H1 (cell line): ENCODE results near the gene NDUFS8. TPM values are rescaled to one million over a fixed set of nuclear protein-coding genes. Genes with fewer than 3 reads are reported as not detected.

ENCODE experiments used
- CTCF ChIA-PET: fragments of 300-600 bp; sonication (Branson Sonifier 250); formaldehyde crosslinking; loops from one replicate; lab custom pipeline; 2021; ENCODE audit not compliant: partially characterized antibody; lab: Charles Lee
- POLR2A ChIA-PET: fragments of 300-600 bp; sonication (Branson Sonifier 250); formaldehyde crosslinking; loops from one replicate; lab custom pipeline; 2021; ENCODE audit warnings: inconsistent platforms; ENCODE audit not compliant: partially characterized antibody; lab: Charles Lee
- DNase-seq, 2 experiments: peaks; one replicate each; pipeline versions ENCODE4 v3.0.0 to v3.0.0-alpha.2; 2010 to 2022; ENCODE audit warnings: low spot score in 2 of 2, low read depth in 1 of 2, mixed read lengths in 1 of 2
- FAIRE-seq: peaks from 2 replicates; lab custom pipeline; 2011; peaks lifted over from hg19 to GRCh38; lab: Jason Lieb, UNC
- H2AFZ ChIP-seq: 2 replicates; pipeline ENCODE4 v1.8.1; 2012; ENCODE audit warnings: low read length, inconsistent platforms
- H2AK5ac ChIP-seq: 2 replicates; pipeline ENCODE4 v1.6.1; 2013; ENCODE audit warnings: low read depth, low read length
- H2BK120ac ChIP-seq: replicated peaks from 2 replicates; pipeline ENCODE3; 2013; ENCODE audit warnings: low read depth, low read length, inconsistent platforms
- H2BK12ac ChIP-seq: 2 replicates; pipeline ENCODE4 v1.6.1; 2013; ENCODE audit warnings: low read depth, low read length
- H2BK15ac ChIP-seq: 2 replicates; pipeline ENCODE4 v1.6.1; 2013; ENCODE audit warnings: low read length
- H2BK20ac ChIP-seq: 2 replicates; pipeline ENCODE4 v1.6.1; 2013; ENCODE audit warnings: low read length
- H2BK5ac ChIP-seq: 2 replicates; pipeline ENCODE4 v1.6.1; 2013; ENCODE audit warnings: low read depth, low read length
- H3K14ac ChIP-seq: 2 replicates; pipeline ENCODE4 v1.6.1; 2013; ENCODE audit warnings: inconsistent platforms; ENCODE audit not compliant: insufficient read length
- H3K18ac ChIP-seq: 2 replicates; pipeline ENCODE4 v1.6.1; 2013; ENCODE audit warnings: low read length; ENCODE audit errors: extremely low read depth
- H3K23ac ChIP-seq: 2 replicates; pipeline ENCODE4 v1.6.1; 2013; ENCODE audit warnings: inconsistent platforms; ENCODE audit not compliant: insufficient read length
- H3K23me2 ChIP-seq: 2 replicates; pipeline ENCODE4 v1.6.1; 2013; ENCODE audit warnings: low read depth, low read length
- H3K27ac ChIP-seq: 2 replicates; pipeline ENCODE4 v1.6.1; 2011; ENCODE audit warnings: low read depth, low read length, inconsistent platforms
- H3K27me3 ChIP-seq, 4 experiments: replicated peaks in 1 of 4; 1 replicate in 1 of 4; 2 replicates in 3 of 4; pipeline versions ENCODE4 v1.6.1 to v1.8.1; 2011 to 2013; ENCODE audit warnings: low read length in 3 of 4, mild to moderate bottlenecking in 3 of 4, inconsistent platforms in 2 of 4, mixed read lengths in 2 of 4, moderate library complexity in 1 of 4; ENCODE audit not compliant: control insufficient read depth in 3 of 4, insufficient read depth in 3 of 4; ENCODE audit errors: extremely low read depth in 1 of 4
- H3K36me3 ChIP-seq, 4 experiments: 2 replicates each; pipeline versions ENCODE4 v1.6.1 to v1.8.1; 2011 to 2013; ENCODE audit warnings: mild to moderate bottlenecking in 4 of 4, low read length in 3 of 4, moderate library complexity in 2 of 4, control low read depth in 1 of 4, inconsistent platforms in 1 of 4; ENCODE audit not compliant: insufficient read depth in 4 of 4, control insufficient read depth in 2 of 4
- H3K4ac ChIP-seq: replicated peaks from 2 replicates; pipeline ENCODE3; 2013; ENCODE audit warnings: low read length, low read depth, mixed read lengths, inconsistent platforms; ENCODE audit not compliant: insufficient read length
- H3K4me1 ChIP-seq, 4 experiments: replicated peaks in 1 of 4; 1 replicate in 1 of 4; 2 replicates in 3 of 4; pipeline versions ENCODE4 v1.6.1 to v1.8.1; 2011 to 2013; ENCODE audit warnings: low read length in 3 of 4, inconsistent platforms in 2 of 4, mixed read lengths in 1 of 4; ENCODE audit not compliant: insufficient read depth in 4 of 4, control insufficient read depth in 3 of 4
- H3K4me2 ChIP-seq, 2 experiments: 2 replicates each; pipeline versions ENCODE4 v1.6.1 to v1.8.1; 2011 to 2013; ENCODE audit warnings: low read depth in 2 of 2, low read length in 2 of 2, control low read depth in 1 of 2, inconsistent platforms in 1 of 2, mild to moderate bottlenecking in 1 of 2; ENCODE audit not compliant: insufficient read depth in 1 of 2
- H3K4me3 ChIP-seq, 4 experiments: fragments of 200-600, 300-600 bp in 1 of 4; sonication (generic), shearing (Covaris generic), sonication (Bioruptor Twin) in 1 of 4; 2 replicates each; pipeline versions ENCODE4 v1.5.1 to v1.8.1; 2011 to 2016; ENCODE audit warnings: low read length in 4 of 4, low read depth in 3 of 4, control low read depth in 2 of 4, inconsistent platforms in 2 of 4, mild to moderate bottlenecking in 2 of 4, mixed read lengths in 1 of 4, moderate library complexity in 1 of 4; ENCODE audit not compliant: insufficient read depth in 2 of 4; ENCODE audit errors: extremely low read depth in 1 of 4
- H3K56ac ChIP-seq: replicated peaks from 2 replicates; pipeline ENCODE3; 2013; ENCODE audit warnings: low read depth, mild to moderate bottlenecking, mixed read lengths, low read length, inconsistent platforms; ENCODE audit not compliant: insufficient read length
- H3K79me1 ChIP-seq: 2 replicates; pipeline ENCODE4 v1.6.1; 2013; ENCODE audit warnings: low read depth, low read length, control low read depth
- H3K79me2 ChIP-seq, 2 experiments: 2 replicates each; pipeline versions ENCODE4 v1.6.1 to v1.8.1; 2012 to 2013; ENCODE audit warnings: low read length in 2 of 2, mild to moderate bottlenecking in 2 of 2, inconsistent platforms in 1 of 2; ENCODE audit not compliant: insufficient read depth in 2 of 2, control insufficient read depth in 1 of 2
- H3K9ac ChIP-seq, 4 experiments: replicated peaks in 1 of 4; 1 replicate in 1 of 4; 2 replicates in 3 of 4; pipeline versions ENCODE4 v1.6.1 to v1.8.1; 2011 to 2013; ENCODE audit warnings: low read depth in 3 of 4, low read length in 3 of 4, control low read depth in 2 of 4, mild to moderate bottlenecking in 2 of 4, moderate library complexity in 2 of 4, inconsistent platforms in 1 of 4; ENCODE audit errors: extremely low read depth in 1 of 4
- H3K9me3 ChIP-seq, 2 experiments: 2 replicates each; pipeline versions ENCODE4 v1.6.1 to v1.8.1; 2012 to 2013; ENCODE audit warnings: mild to moderate bottlenecking in 2 of 2, moderate library complexity in 2 of 2, control low read depth in 1 of 2, inconsistent platforms in 1 of 2, low read depth in 1 of 2, low read length in 1 of 2, mixed read lengths in 1 of 2; ENCODE audit not compliant: insufficient read depth in 2 of 2
- H4K20me1 ChIP-seq, 2 experiments: replicated peaks in 1 of 2; 2 replicates each; pipeline versions ENCODE3 to v1.8.1; 2011 to 2013; ENCODE audit warnings: inconsistent platforms in 2 of 2, low read length in 2 of 2, mild to moderate bottlenecking in 1 of 2; ENCODE audit not compliant: insufficient read depth in 2 of 2, control insufficient read depth in 1 of 2
- H4K5ac ChIP-seq: 2 replicates; pipeline ENCODE4 v1.6.1; 2013; ENCODE audit warnings: low read length, low read depth, mixed read lengths, inconsistent platforms; ENCODE audit not compliant: insufficient read length
- H4K8ac ChIP-seq: 2 replicates; pipeline ENCODE4 v1.8.0; 2013; ENCODE audit warnings: mild to moderate bottlenecking, moderate library complexity, low read length, inconsistent platforms; ENCODE audit not compliant: insufficient read depth; ENCODE audit errors: extremely low read depth
- H4K91ac ChIP-seq: replicated peaks from 2 replicates; pipeline ENCODE3; 2013; ENCODE audit warnings: low read length, mixed read lengths, inconsistent platforms; ENCODE audit not compliant: insufficient read length
- POLR2A ChIP-seq, 2 experiments: IDR thresholded peaks; 1 replicate in 1 of 2; 2 replicates in 1 of 2; pipeline ENCODE4 v1.6.1; 2011; ENCODE audit warnings: low read depth in 2 of 2, low read length in 2 of 2, mild to moderate bottlenecking in 2 of 2; ENCODE audit errors: control extremely low read depth in 1 of 2
- WGBS, 2 experiments: shearing (Covaris generic) in 1 of 2; methylation state at CpG; one replicate each; pipeline versions ENCODE4 v1.1.6 to v1.1.7; 2013 to 2015; ENCODE audit warnings: low lambda C conversion rate in 2 of 2, mixed read lengths in 2 of 2, inconsistent platforms in 1 of 2, low coverage in 1 of 2, missing lambda C conversion rate in 1 of 2; ENCODE audit not compliant: insufficient replicate concordance in 2 of 2, insufficient coverage in 1 of 2, insufficient read length in 1 of 2; ENCODE audit errors: extremely low coverage in 1 of 2, missing lambda C conversion rate in 1 of 2; 5-methylcytosine and 5-hydroxymethylcytosine counted together
- polyA plus RNA-seq, 7 experiments: library from polyadenylated mRNA; depleted of rRNA in 3 of 7; stranded (reverse) in 5 of 7; unstranded in 2 of 7; fragments of >200 nt in 5 of 7; fragments of 200-250 nt in 2 of 7; gene quantifications; 1 replicate in 5 of 7; 2 replicates in 1 of 7; 4 replicates in 1 of 7; pipeline versions ENCODE4 v1.2.1 to v1.2.3, GENCODE V29; 2011 to 2013; ENCODE audit warnings: missing spikeins in 2 of 7, mixed read lengths in 2 of 7
- total RNA-seq: library from RNA; stranded (reverse); fragmentation: NEBNext Ultra II Directional; extraction: Animal tissue kit (Norgen Biotek cat#: 25700); gene quantifications from 2 replicates; pipeline ENCODE4 v1.2.1, GENCODE V29; 2021

The NDUFS8 gene
- total and polyA plus RNA-seq, 2 of the 8 experiments (the other 6 are each of a cell fraction or from before 2014, with no cell fraction given) = 182 to 291 TPM

DNA sequence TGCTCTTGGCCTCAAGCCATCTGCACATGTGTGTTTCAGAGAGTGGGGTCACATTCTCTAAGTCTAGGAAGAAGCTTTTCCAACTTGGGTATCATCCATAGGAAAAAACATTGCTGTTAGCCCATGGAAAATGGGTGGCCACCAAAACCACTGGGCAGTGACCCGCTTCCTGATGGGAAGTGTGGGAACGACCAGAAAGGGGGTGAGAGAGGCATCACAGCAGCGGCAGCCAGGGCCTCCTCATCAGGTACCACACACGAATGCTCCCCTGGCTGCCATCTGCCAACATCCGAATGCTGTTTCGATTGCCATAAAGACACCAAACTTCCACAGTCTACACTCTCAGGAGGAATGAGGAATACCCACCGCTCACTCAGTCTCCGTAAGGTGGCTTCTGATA, 50.4 kb downstream of the NDUFS8 start:
- DNase-seq (no peak), FAIRE-seq (no peak)
- Histone ChIP-seq H4K91ac (no peak overlapping the region), H2BK12ac (no peak overlapping the region), H3K36me3 (peaks cover 5 to 37% (median 16%) of the 10 kb centered on the region in 4 experiments; a peak in 7 of 8 replicates), H2BK15ac (no peak overlapping the region), H2AFZ (no peak overlapping the region), H3K23me2 (no peaks in the 10 kb centered on the region), H3K9ac (no peak overlapping the region), H3K4me2 (no peak overlapping the region), H3K79me1 (peaks cover 17% of the 10 kb centered on the region), H2AK5ac (no peak overlapping the region), H3K27ac (no peak overlapping the region), H3K56ac (no peak overlapping the region), H4K8ac (no peak overlapping the region), H4K20me1 (peaks cover 5 to 19% of the 10 kb centered on the region in 2 experiments), H2BK5ac (no peak overlapping the region), H3K4me1 (no peaks in the 10 kb centered on the region), H3K4ac (no peak overlapping the region), H3K14ac (no peak overlapping the region), H2BK120ac (no peak overlapping the region), H2BK20ac (no peak overlapping the region), H3K23ac (no peak overlapping the region), H3K4me3 (no peak overlapping the region), H3K79me2 (peaks cover 3 to 65% of the 10 kb centered on the region in 2 experiments; a peak in 3 of 4 replicates), H4K5ac (no peak overlapping the region), H3K18ac (no peak overlapping the region), H3K9me3 (no peaks in the 10 kb centered on the region), H3K27me3 (no peaks in the 10 kb centered on the region)
- ChIA-PET CTCF (interaction anchor here (1.0 kb wide), 1 partner anchor 129 kb away, joined by 4 read pairs; no protein-coding TSS in a partner anchor), POLR2A (interaction anchor here (1.0 to 3.4 kb wide), 2 partner anchors 9 to 14 kb away, joined by 3 to 12 read pairs; no protein-coding TSS in a partner anchor)
- TF ChIP-seq POLR2A (IDR thresholded peaks at IDR 0.05; ENCODE audit: control extremely low read depth in 1 of 2, low read depth in 2 of 2, low read length in 2 of 2) = no peak
- WGBS, 2 experiments = 97% methylated on average over 8 of the region's 8 CpGs; no CpG with 5 or more reads in 1 of the 2 experiments
